ENCODE data around the gene ERRFI1.
A peak's percentile ranks its signal among the peaks of the same experiment; 100 is the strongest.

Gene ERRFI1

DNA sequence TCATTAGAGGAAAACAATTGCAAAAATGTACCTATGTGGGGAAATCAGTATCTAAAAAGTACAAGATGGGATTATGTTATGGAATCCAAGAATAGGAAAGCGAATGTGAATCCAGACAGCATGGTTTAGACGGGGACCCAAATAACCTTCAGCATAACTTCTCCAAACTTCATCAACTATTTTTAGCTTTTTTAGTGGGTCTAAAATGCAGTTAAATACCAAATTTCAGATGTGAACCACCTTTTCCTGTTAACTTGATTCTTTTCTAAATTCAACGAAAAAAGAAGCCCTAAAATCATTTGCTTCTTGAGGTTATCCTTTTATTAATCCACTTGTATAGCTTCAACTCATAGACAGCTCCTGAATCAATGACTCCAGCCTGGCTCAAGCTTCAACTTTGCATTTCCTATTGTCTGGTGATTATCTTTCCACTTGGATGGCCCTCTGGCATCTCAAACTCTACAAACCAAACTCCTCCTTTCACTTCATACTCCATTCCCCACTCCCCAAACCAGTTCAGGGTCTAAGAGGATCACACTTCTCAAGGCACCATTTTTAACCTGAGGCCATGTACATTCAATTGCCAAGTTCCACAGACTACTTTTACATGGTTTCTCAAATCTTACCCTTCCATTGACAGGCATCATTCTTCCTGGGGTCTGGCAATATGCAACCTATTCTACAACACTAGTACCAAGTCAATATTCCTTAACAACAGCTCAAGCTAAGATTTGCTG, 7.4 kb downstream of the ERRFI1 start:
- DNase-seq = no peak

DNA sequence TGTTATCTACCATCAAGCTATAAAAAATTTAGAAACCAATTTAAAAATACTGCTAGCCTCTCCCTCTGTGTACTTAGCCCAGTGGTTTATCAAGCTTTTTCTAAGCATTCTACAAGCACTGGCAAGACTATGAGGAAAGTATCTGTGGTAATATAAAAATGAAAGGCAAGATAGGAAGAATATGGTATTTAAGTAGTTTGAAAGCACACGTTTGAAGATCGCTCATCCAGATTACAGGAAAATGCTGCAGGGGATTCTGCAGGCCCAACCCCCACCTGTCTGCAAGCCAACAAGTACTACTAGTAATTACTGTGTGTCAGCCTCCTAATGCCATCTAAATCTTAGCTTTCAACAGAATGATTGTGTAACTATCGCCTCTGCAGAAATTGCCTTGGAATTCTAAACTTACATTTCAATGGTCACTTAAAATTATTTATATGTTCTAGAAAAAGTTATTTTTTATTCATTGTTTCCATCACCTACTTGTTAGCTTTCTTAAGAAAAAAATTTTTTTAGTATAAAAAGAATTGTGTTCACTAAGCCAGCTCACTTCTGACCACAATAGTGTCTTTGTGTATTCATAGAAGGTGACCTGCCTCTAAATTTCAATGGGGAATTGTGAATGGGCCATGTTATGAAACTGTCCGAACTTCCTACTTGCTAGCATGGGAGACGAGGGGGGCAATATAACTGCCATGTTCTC, 8.5 kb downstream of the ERRFI1 start:
- no peak for DNase-seq

DNA sequence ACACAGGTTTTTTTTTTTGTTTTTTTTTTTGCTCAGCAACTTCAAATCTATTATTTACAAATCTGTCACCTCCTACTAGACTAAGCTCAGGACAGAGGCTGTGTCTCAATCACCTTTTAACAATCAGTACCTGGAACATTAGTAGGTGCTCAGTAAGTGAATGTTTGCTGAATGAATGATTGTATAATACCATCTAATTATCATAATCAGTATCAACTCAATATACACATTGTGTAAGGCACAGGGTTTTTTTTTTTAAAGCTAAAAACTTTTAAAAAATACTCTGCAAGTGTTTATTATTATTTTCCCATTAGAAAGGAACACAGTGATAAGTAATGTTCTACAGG, 9.2 kb downstream of the ERRFI1 start:
- no peak for DNase-seq

DNA sequence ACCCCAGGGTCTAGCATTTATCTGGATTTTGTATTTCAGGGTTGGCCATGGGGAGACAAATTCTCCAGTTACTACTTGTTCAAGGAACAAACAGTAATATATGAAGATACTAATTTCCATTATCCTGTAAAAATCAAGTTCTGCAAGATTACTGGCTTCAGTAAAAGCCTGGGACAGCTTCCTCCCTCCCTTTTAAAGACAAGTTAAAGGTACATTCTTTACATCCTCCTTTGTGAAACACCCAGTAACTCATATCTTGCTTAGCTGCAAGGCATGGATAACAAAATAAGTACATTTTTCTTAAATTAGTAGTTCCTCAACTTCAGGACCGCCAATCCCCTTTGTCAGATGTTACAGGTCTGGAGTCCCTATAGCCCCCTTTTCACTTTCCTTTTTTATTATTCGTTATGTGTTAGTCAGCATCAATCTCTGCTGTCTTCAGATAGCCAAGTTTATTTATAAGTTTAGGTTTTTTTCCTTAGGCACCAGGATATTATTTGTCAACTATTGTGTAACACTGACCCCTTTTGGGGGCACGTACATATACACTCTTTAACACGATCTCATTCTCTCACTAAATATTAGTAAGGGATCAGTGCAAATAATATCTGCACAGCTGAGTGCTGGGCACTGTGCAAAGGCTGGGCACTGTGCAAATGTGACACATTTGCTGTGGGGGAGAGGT, 9.8 kb downstream of the ERRFI1 start:
- no peak for DNase-seq

DNA sequence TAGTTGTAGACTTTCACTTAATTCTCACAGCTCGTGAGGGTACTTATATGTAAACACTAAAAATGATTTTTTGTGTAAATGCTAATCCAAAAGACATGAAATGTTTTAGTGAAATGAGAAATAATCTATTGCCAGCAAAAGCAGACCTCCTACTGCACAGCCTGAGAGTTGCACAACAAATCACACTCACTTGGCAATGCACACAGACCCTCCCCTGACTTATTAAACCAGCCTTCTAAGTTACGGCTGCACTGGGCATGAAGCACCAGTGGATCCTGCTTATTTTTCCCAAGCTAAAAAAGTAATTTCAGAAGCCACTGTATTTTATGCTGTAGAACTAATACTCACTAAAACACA, 10.3 kb downstream of the ERRFI1 start:
- no peak for DNase-seq

DNA sequence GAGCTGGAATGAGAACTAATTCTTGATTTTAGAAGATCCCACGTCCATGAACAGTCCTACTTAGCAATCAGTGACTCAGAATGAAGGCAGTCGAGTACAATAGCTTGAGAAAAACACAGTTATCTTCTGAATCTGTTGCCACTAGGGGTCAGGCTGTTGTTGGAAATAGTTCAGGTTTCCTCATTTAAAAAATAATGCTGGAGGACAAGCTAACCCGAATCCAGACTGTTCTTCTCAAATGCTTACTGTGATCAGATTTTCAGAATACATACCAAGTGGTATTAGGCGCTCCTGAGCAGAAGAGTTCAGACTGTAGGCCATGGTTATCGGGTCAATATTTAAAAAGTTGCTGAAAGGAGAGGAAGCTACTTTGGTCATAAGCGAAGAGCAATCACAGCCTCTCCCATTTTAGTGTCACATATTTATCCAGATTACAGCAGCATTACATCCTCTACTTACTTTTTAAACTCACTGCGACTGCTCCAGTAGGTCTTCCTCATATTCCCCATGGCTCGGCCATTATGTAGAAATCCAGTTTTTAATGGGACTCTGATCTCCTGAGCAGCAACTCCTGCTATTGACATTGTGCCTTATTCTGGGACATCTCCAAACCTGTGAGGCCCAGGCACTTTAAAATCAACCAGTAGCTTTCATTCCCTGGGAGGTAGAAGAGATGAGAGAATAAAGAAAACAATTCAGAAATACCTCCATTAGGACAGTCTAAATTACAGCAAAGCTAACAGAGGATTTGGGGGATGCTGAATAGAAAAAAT, 10.9 kb downstream of the ERRFI1 start:
- DNase-seq = peak; percentile 42

DNA sequence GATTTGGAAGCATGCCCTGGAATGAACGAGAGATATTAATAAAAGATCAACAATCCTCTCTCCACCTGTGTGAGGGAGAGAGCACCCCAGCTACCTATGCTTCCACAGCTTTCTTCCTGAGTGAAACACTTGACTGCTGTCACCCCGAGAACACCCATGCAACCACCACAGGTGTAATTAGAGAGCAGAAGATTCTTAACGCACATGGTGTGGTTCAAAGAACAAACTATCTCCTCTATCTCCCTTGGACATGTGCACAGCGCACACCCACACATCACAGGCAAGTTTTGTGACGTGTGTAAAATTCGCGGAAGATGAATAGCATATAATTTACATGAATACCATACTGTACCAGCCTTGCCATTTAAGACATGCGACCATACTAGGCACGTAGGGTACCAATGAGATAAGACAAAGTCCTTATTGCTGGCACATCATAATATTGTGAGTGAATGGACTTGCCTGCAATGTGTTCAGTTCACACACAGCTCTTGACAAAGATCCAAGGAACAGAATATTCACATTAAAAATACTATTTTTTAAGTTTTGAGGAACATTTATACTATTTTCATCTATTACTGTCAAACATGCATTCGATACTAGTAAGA, 11.6 kb downstream of the ERRFI1 start:
- DNase-seq = no peak

DNA sequence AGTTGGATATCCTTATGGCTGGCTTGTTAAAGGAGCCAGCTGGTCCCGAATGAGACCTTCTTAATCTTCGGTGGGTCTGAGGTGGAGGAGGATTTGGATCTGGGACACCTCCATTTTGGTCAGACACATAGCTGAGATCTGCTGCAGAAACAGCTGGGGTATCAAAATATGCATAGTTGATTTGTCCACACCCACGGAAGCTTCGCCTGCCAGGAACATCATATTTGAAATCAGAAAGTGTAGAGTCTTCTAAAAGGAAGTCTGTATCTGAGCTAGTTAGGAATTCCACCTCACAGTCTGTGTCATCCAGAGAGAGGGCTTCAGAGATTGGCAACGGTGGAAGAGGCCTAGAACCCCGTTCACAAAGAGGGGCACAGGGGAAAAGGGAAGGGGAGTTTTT, 12.3 kb downstream of the ERRFI1 start:
- no peak for DNase-seq

DNA sequence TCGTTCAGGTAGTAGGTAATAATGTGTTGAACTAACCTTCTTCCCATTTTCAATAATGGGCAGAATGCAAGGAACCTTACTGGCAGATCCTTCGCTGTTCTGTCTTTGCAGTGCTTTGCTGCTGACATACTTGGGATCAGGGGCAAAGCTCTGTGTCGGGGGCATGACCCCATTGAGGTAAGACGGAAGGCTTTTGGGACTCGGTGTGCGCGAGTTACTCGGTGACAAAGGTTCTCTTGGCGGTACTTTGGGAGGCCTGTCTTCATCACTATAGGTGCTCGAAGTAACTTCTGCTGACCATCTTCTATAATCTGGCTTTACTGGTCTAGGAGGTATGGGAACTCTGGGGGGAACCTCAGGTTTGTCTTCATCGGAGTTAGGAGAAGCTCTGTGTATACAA, 12.7 kb downstream of the ERRFI1 start:
- no peak for DNase-seq

DNA sequence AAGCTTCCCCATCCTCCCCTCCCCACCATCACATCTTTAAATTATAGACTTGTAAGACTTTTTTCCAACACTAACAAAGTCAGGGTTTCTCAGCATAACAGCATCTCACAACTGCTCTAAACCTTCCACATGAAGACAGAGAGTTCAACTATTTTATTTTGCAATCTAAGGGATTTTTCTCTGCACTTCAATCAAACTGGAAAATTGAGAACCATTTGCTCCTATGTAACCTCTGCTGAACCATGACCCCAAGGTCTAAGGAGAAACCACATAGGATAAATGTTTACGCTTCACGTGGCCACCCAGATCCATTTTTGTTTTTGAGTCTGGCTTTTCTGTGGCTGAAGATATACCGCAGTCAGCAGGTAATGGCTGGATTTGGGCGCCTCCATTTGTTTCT, 13.2 kb downstream of the ERRFI1 start:
- no peak for DNase-seq

DNA sequence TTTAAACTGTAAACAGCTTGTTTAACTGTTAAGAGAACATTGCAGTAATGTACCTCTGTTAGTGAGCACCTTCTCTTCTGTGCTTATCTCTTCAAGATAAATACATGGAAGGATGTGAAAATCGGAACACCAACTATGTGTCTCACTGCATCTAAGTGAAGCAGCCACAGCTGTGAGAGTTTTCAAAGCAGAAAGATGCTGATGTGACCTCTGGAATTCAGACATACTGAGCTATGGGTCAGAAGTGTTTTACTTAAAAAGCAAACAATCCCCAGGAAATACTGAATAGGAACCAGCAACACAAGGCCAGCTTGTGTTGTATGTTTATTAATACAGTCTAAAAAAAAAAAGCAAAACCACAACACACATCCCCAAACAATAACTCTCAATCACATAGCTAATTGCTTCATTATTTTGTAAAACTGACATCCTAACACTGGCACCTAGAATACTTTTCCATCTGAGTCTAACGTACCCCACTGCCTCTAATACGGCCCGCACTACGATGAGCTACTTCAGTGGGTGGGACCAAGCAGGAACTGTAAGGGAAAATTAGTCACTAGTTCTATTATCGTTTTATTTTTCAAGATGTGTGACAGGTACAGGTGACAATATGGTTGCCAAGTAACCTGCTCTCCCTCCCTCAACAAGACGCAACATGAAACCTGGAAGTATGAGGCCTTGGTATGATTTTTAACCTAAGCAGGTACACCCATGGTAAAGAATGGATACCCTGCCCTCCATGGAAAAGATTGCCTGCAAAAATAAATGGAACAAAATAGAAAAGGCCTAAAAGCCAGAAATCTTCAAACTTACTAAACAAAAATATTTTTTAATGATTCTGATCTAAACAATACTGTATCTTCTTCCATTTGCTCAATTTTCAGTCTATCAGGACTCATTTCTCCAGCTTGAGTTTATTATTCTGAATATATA, 13.9 kb downstream of the ERRFI1 start:
- DNase-seq = no peak

DNA sequence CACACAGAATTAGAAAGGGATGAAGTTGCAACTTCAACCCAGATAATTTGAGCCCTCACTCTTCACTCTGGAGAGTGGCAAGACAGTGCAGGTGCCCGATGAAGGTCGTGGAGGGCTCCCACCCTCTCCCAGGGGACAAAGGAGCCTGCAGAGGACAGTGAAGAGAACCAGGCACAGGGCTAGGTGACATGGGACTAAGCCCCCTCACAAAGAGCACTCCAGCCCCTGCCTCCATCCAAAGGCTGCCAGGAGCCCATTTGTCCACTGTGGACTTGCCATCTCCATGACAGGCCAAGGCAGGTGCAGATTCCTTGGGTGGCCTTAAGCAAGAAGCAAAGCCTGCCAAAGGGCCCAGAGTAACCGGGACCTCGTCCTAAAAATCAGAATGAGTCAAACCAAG, 15.1 kb downstream of the ERRFI1 start:
- no peak for DNase-seq

DNA sequence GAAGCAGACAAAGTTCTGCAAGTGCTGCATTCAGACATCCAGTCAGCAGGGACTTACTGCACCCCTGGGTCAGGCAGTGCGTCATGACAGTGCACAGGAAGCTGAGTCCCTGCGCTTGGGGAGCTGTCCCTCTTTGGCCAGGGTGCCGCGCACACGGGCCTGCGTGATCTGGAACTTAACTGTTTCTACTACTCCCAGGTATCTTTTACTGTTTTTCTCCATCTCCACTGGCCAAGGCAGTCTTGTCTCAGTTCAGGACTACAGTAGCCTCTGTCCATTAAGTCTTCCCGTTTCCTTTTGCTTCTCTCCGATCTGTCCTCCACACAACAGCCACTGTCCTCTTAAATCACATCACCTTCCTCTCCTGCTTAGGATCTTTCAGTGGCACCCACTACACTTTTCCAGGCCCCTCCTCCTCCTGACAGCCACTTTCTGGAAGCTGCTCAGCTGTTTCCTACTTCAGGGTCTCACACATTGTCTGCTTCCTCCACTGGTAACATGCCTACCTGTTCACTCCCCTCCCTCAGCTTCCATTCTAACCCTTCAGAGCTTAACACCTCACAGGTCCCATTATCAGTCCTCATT, 15.9 kb downstream of the ERRFI1 start:
- DNase-seq = no peak

DNA sequence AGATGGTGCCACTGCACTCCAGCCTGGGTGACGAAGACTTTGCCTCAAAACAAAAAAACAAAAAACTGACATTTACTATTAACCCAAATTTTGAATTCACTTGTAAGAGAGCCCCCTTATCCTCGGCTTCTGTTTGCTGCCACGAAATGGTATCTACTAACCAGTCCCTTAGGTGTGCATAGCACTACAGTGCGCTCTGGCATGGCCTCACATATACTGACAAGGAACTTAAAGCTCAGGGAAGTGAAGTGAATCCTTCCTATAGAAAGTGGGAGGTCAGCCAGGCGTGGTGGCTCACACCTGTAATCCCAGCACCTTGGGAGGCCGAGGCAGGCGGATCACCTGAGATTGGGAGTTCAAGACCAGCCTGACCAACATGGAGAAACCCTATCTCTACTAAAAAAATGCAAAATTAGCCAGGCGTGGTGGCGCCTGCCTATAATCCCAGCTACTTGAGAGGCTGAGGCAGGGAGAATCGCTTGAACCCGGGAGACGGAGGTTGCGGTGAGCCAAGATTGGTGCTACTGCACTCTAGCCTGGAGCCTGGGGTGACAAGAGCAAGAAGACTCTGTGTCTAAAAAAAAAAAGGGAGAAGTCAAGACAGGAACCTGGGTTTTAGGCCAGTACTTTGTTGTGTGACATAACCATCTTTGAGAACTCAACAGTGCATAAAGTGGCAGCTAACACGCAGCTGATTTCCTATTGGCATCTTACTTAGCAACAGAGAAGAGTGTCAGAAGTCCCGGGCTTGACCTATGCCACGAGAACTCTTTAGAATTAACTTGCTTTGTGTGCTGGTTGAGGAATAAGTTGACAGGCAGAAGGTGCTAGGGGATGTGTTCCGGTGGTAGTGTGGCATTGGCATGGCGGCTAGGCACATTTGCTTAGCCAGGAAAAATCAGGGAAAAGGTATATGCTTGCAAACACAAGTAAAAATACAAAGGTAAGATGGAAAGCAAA, 16.8 kb downstream of the ERRFI1 start:
- no peak for DNase-seq

DNA sequence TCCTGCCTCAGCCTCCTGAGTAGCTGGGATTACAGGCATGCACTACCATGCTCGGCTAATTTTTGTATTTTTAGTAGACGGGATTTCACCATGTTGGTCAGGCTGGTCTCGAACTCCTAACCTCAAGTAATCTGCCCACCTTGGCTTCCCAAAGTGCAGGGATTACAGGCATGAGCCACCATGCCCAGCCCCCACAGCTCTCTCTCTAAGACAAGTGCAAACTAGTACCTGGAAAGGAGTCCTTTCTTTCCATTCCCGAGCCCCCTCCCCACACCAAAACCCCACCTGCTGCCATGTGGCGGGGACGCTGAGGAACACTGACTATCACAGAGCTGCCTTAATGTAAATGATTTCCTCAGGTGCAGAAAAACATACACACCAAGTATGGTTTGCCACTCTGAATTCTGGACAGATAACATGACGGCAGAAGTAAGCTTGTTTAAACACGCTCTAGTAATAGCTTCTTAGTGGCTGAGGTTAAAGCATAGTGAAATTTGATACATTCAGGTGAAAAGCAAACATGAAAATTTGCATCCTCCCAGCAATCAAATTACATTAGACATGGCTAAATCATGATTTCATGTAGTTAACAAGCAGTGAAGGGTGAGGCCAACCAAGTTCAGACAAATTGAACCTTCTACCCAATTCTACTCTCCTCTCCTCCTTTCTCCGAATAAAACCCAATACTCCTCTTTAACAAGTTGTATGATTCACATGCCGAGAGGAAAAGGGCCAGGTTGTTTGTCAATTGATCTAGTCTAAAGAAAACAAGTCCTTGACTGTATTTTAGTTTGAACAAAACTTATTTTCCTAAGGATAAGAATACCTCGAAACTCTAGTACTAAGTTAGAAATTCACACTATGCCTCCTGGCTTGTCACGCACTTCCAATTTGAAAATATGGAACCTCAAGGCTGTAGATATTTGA, 19.8 kb downstream of the ERRFI1 start:
- no peak for DNase-seq

DNA sequence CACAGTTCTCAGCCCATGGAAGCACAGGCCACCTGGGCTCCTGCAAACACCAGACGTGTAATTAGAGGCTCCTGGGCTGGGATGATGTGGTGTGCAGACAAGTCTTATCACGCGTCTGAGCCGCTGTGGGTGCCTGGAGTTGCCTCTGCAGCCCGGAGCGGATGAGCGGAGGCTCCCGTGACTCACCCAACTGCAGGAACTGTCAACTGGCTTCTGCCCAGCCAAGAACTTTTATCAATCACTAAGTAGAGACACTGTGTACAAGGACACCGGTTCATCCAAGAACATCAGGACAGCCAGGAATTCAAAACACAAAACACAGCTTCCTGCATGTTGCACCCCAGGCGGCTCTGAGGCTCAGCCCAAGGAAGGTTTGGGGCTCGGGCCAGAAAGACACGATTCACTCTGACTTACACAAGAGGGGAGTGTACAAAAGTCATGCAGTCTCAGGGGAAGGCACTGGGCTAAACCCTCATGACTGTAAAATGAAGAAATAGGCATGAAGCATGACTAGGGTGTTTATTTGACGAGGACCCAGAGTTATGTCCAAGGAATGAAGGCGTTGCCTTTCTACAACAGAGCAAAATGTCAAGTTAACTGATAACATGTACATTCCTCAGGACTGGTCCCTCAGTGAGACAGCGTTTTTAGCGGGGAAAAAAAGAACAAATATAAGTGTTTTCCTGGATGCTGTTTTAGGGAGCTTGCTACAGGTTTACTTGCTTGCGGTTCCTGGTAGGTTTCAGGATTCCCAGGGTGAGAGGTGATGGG, 21.1 kb downstream of the ERRFI1 start:
- no peak for DNase-seq

DNA sequence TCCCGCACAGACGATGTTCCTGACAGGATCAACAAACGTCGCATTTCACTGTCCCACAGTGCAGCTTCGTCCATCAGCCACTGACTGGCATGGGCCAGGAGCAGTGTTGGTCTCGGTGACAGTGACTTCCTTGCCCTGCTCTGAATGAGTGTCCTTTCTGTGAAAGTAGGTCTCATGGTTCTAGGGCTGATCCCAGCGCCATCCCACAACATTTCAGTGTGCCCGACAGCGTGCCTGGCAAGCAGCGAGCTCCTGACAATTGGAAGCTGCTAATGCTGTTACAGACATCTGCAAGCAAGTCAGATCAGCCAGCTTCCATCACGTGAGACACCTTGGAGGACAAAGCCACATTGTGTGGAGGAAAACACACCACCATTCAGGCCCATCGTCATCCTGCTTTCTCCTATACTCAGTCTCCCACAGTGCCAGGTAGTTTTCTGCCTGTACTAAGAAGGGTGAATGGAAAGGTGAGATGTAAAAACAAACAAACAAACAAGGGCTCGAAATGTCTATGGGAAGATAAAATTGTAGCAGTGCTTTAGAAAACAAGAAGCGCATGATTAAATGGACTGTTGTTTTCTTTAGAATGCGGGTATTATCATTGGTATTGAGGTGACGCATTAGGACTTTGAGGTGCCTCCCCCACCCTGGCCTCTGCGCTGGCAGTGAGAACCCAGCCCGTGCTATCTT, 21.9 kb downstream of the ERRFI1 start:
- no peak for DNase-seq
